Transverse colon (tissue), 3 donors: ENCODE data around the gene TULP1.

Source experiments
- CTCF ChIP-seq, 5 experiments: fragments of 200-600 bp in 3 of 5; fragments of 450-650 bp in 2 of 5; sonication (generic) in 3 of 5; IDR thresholded peaks; 1 replicate in 2 of 5; 2 replicates in 3 of 5; pipeline ENCODE4 v1.5.1; 2016 to 2017; ENCODE audit warnings: antibody characterized with exemption in 5 of 5, inconsistent platforms in 3 of 5, mild to moderate bottlenecking in 2 of 5, moderate library complexity in 1 of 5
- POLR2A ChIP-seq: fragments of 450-650 bp; IDR thresholded peaks from one replicate; pipeline ENCODE4 v1.6.1; 2016; ENCODE audit warnings: antibody characterized with exemption, mild to moderate bottlenecking, moderate library complexity

- no peak for TF ChIP-seq CTCF (IDR thresholded peaks at IDR 0.05)
- TF ChIP-seq POLR2A = no peak
Measured at GRCh38 chr6:35521235-35521634, 8.5 kb upstream of the TULP1 start.
